Activated CD4-positive, CD25-positive, alpha-beta regulatory T cell treated with anti-CD3 and anti-CD28 coated beads, Interleukin-2, amount 50 U/mL, for 72 hours (primary cell): ENCODE data around the gene AP3B1.
"Not testable (repeated sequence)": the region's sequence is repeated elsewhere in the genome, so short reads cannot be mapped to it uniquely, and the experiment has no call there.

Experiments used
- DNase-seq: peaks from one replicate; pipeline ENCODE4 v3.0.0; 2021

The AP3B1 gene

GRCh38 chr5:78133423-78133822, 161.1 kb downstream of the AP3B1 start:
- no peak for DNase-seq

- no peak for DNase-seq
Observed at GRCh38 chr5:78132507-78132906, 162.0 kb downstream of the AP3B1 start.

- no peak for DNase-seq
Observed at GRCh38 chr5:78129597-78129996, 164.9 kb downstream of the AP3B1 start.

- DNase-seq: no peak
Observed at GRCh38 chr5:78127875-78128274, 166.6 kb downstream of the AP3B1 start.

- DNase-seq: no peak
Observed at GRCh38 chr5:78126536-78126935, 168.0 kb downstream of the AP3B1 start.

- DNase-seq: no peak
Observed at GRCh38 chr5:78116167-78116566, 178.3 kb downstream of the AP3B1 start.

- no peak for DNase-seq
Observed at GRCh38 chr5:78113689-78114264, 180.7 kb downstream of the AP3B1 start.

- DNase-seq: no peak
Observed at GRCh38 chr5:78112931-78113330, 181.6 kb downstream of the AP3B1 start.

- DNase-seq: no peak
Observed at GRCh38 chr5:78109891-78110324, 184.6 kb downstream of the AP3B1 start.

GRCh38 chr5:78108564-78108963, 185.9 kb downstream of the AP3B1 start:
- DNase-seq: no peak

GRCh38 chr5:78103232-78103918, 191.1 kb downstream of the AP3B1 start:
- DNase-seq: no peak

- DNase-seq: no peak
Observed at GRCh38 chr5:78102500-78102899, 192.0 kb downstream of the AP3B1 start.

- no peak for DNase-seq
Observed at GRCh38 chr5:78095125-78095524, 199.4 kb downstream of the AP3B1 start.

GRCh38 chr5:78090002-78090401, 204.5 kb downstream of the AP3B1 start:
- no peak for DNase-seq

GRCh38 chr5:78078858-78079257, 215.6 kb downstream of the AP3B1 start:
- DNase-seq: no peak

GRCh38 chr5:78077369-78078068, 217.0 kb downstream of the AP3B1 start:
- no peak for DNase-seq

- DNase-seq: no peak
Observed at GRCh38 chr5:78076351-78076750, 218.1 kb downstream of the AP3B1 start.

GRCh38 chr5:78075301-78075700, 219.2 kb downstream of the AP3B1 start:
- no peak for DNase-seq

GRCh38 chr5:78070691-78071090, 223.8 kb downstream of the AP3B1 start:
- not testable (repeated sequence) for DNase-seq

GRCh38 chr5:78067581-78067980, 226.9 kb downstream of the AP3B1 start:
- not testable (repeated sequence) for DNase-seq

- not testable (repeated sequence) for DNase-seq
Observed at GRCh38 chr5:78066722-78067121, 227.8 kb downstream of the AP3B1 start.

- DNase-seq: no peak
Observed at GRCh38 chr5:78065663-78066062, 228.8 kb downstream of the AP3B1 start.

GRCh38 chr5:78064941-78065472, 229.5 kb downstream of the AP3B1 start:
- DNase-seq: no peak

- DNase-seq: no peak
Observed at GRCh38 chr5:78063495-78063894, 231.0 kb downstream of the AP3B1 start.
